ENCODE data around the gene ADRA2A. TPM values are rescaled to one million over a fixed set of nuclear protein-coding genes. Genes with fewer than 3 reads are reported as not detected.

Gene ADRA2A
- polyA plus RNA-seq, 1 experiment = 0.25 TPM

- Histone ChIP-seq H3K36me3 (ENCODE audit: control insufficient read depth, insufficient read depth, low read length) (no peaks in the 10 kb centered on the region), H3K27me3 (ENCODE audit: control insufficient read depth, insufficient read depth, low read length) (no peaks in the 10 kb centered on the region), H3K4me3 (ENCODE audit: low read depth, low read length) (no peak overlapping the region)
- TF ChIP-seq CTCF (IDR thresholded peaks at IDR 0.05; ENCODE audit: insufficient read depth, low read depth, low read length) = 0 out of 2 replicates have a peak, but pooled peaks have one; percentile 15
- POLR2A ChIA-PET = no interaction called here
- CTCF ChIA-PET = interaction anchor here (2.2 kb wide), 1 partner anchor 11 kb away, joined by 5 read pairs; no protein-coding TSS in a partner anchor
- DNase-seq (ENCODE audit: low read depth) = no peak
Measured at GRCh38 chr10:111098679-111099437, 22.0 kb downstream of the ADRA2A start.

GRCh38 chr10:111100198-111100597, 23.4 kb downstream of the ADRA2A start:
- H3K36me3 ChIP-seq (ENCODE audit: control insufficient read depth, insufficient read depth, low read length) = no peaks in the 10 kb centered on the region
- no peak overlapping the region for H3K4me3 ChIP-seq (ENCODE audit: low read depth, low read length)
- POLR2A ChIA-PET = no interaction called here
- DNase-seq (ENCODE audit: low read depth) = no peak
- CTCF ChIA-PET = interaction anchor here (1.2 kb wide), 1 partner anchor 24 kb away, joined by 5 read pairs; the partner anchor contains the start of gene ADRA2A
- no peak for TF ChIP-seq CTCF (IDR thresholded peaks at IDR 0.05; ENCODE audit: insufficient read depth, low read depth, low read length)
- no peaks in the 10 kb centered on the region for H3K27me3 ChIP-seq (ENCODE audit: control insufficient read depth, insufficient read depth, low read length)

- no peak for TF ChIP-seq CTCF (IDR thresholded peaks at IDR 0.05; ENCODE audit: insufficient read depth, low read depth, low read length)
- Histone ChIP-seq H3K4me3 (ENCODE audit: low read depth, low read length) (no peak overlapping the region), H3K36me3 (ENCODE audit: control insufficient read depth, insufficient read depth, low read length) (no peaks in the 10 kb centered on the region), H3K27me3 (ENCODE audit: control insufficient read depth, insufficient read depth, low read length) (no peaks in the 10 kb centered on the region)
- CTCF ChIA-PET = interaction anchor here (1.2 kb wide), 1 partner anchor 26 kb away, joined by 3 read pairs; no protein-coding TSS in a partner anchor
- DNase-seq (ENCODE audit: low read depth) = no peak
- POLR2A ChIA-PET = no interaction called here
Measured at GRCh38 chr10:111101796-111102195, 25.0 kb downstream of the ADRA2A start.

- Histone ChIP-seq H3K4me3 (ENCODE audit: low read depth, low read length) (no peak overlapping the region), H3K36me3 (ENCODE audit: control insufficient read depth, insufficient read depth, low read length) (no peaks in the 10 kb centered on the region), H3K27me3 (ENCODE audit: control insufficient read depth, insufficient read depth, low read length) (no peaks in the 10 kb centered on the region)
- TF ChIP-seq CTCF (IDR thresholded peaks at IDR 0.05; ENCODE audit: insufficient read depth, low read depth, low read length) = no peak
- POLR2A ChIA-PET = no interaction called here
- no peak for DNase-seq (ENCODE audit: low read depth)
- CTCF ChIA-PET = interaction anchor here (0.6 to 1.2 kb wide), 2 partner anchors 24 to 27 kb away, joined by 3 read pairs; no protein-coding TSS in a partner anchor
Measured at GRCh38 chr10:111102359-111102837, 25.6 kb downstream of the ADRA2A start.

GRCh38 chr10:111103196-111103840, 26.5 kb downstream of the ADRA2A start:
- TF ChIP-seq CTCF (IDR thresholded peaks at IDR 0.05; ENCODE audit: insufficient read depth, low read depth, low read length) = no peak
- Histone ChIP-seq H3K36me3 (ENCODE audit: control insufficient read depth, insufficient read depth, low read length) (no peaks in the 10 kb centered on the region), H3K4me3 (ENCODE audit: low read depth, low read length) (no peak overlapping the region), H3K27me3 (ENCODE audit: control insufficient read depth, insufficient read depth, low read length) (no peaks in the 10 kb centered on the region)
- no peak for DNase-seq (ENCODE audit: low read depth)
- CTCF ChIA-PET = interaction anchor here (0.6 to 1.2 kb wide), 2 partner anchors 25 to 28 kb away, joined by 3 read pairs; no protein-coding TSS in a partner anchor
- POLR2A ChIA-PET = no interaction called here

All from BJ (cell line).